ENCODE measurements around the gene VPS51. TPM values are rescaled to one million over a fixed set of nuclear protein-coding genes. Genes with fewer than 3 reads are reported as not detected.

VPS51 gene
- total RNA-seq, 1 donor from 2014 or later: 190 TPM

Other genes starting within 250 kb of the VPS51 start
- 110 and 122 TPM in 2 replicates for gene EHD1, start 217.6 kb upstream of the VPS51 start, total RNA-seq
- gene ATG2A, start 179.0 kb upstream of the VPS51 start, total RNA-seq: 8.8 and 9.6 TPM in 2 replicates
- gene PPP2R5B, start 171.5 kb upstream of the VPS51 start, total RNA-seq: 9.7 and 12.1 TPM in 2 replicates
- gene GPHA2, start 160.3 kb upstream of the VPS51 start, total RNA-seq: not detected in 2 replicates
- not detected in 2 replicates for gene MAJIN, start 124.1 kb upstream of the VPS51 start, total RNA-seq
- 0.40 and 1.1 TPM in 2 replicates for gene BATF2, start 99.2 kb upstream of the VPS51 start, total RNA-seq
- gene ARL2, start 82.1 kb upstream of the VPS51 start, total RNA-seq: 93.5 and 124 TPM in 2 replicates
- 8.2 and 10.5 TPM in 2 replicates for gene SNX15, start 68.8 kb upstream of the VPS51 start, total RNA-seq
- gene SAC3D1, start 55.0 kb upstream of the VPS51 start, total RNA-seq: 9.4 and 11.4 TPM in 2 replicates
- gene NAALADL1, start 37.7 kb upstream of the VPS51 start, total RNA-seq: 10.7 and 15.9 TPM in 2 replicates
- gene CDCA5, start 12.2 kb upstream of the VPS51 start, total RNA-seq: 9.0 and 16.0 TPM in 2 replicates
- 32.9 and 34.6 TPM in 2 replicates for gene ZFPL1, start 12.0 kb upstream of the VPS51 start, total RNA-seq
- 20.6 and 28.7 TPM in 2 replicates for gene TM7SF2, start 15.7 kb downstream of the VPS51 start, total RNA-seq
- 10.0 and 11.3 TPM in 2 replicates for gene ZNHIT2, start 21.5 kb downstream of the VPS51 start, total RNA-seq
- 222 and 473 TPM in 2 replicates for gene FAU, start 25.9 kb downstream of the VPS51 start, total RNA-seq
- 52.2 and 58.2 TPM in 2 replicates for gene MRPL49, start 26.1 kb downstream of the VPS51 start, total RNA-seq
- gene SYVN1, start 38.3 kb downstream of the VPS51 start, total RNA-seq: 7.1 and 11.4 TPM in 2 replicates
- gene SPDYC, start 74.0 kb downstream of the VPS51 start, total RNA-seq: not detected in 2 replicates
- 151 and 203 TPM in 2 replicates for gene CAPN1, start 85.7 kb downstream of the VPS51 start, total RNA-seq
- 9.2 and 15.3 TPM in 2 replicates for gene POLA2, start 165.7 kb downstream of the VPS51 start, total RNA-seq
- gene CDC42EP2, start 218.7 kb downstream of the VPS51 start, total RNA-seq: 19.5 and 22.5 TPM in 2 replicates
- gene DPF2, start 237.6 kb downstream of the VPS51 start, total RNA-seq: 24.3 and 38.3 TPM in 2 replicates